Iris pigment epithelial cell (primary cell): ENCODE measurements around the gene PDLIM7.
"Not testable (repeated sequence)": the region's sequence is repeated elsewhere in the genome, so short reads cannot be mapped to it uniquely, and the experiment has no call there.

ENCODE experiments used
- DNase-seq: peaks from one replicate; pipeline ENCODE4 v3.0.0-alpha.2; 2011; ENCODE audit warnings: low read depth

PDLIM7 gene

GRCh38 chr5:177497292-177498012 lies at the start of gene PDLIM7:
TSS of gene PDLIM7 (minus strand) at chr5:177497604. CDS start at chr5:177496512, 1,092 bp downstream.
- peak; percentile 98 for DNase-seq

DNA sequence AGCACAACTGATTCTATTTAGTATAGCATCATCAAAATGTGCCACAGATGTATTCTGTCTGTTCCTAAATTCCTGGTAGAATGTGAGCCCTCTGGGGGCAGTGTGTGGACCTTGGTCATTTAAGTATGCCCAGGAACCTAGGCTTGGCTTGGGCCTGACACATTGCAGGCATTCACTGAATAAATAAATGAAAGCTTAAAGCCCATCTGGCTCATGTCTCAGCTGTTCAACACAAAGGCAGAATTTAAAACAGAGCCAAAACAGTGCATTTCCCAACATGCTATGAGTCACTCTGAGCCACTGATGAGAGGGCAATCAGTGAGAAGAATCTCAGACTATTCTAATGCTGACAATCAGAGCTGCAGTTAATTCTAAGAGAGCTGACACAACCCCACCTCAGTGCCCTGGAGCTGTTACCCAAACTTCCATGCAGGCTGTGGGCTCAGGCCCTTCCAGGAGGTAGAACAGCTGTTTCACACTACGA lies 48.9 kb upstream of the PDLIM7 start:
- DNase-seq, result peak; percentile 98

- peak; percentile 89 for DNase-seq
Observed at GRCh38 chr5:177545487-177546257, 48.3 kb upstream of the PDLIM7 start.

GRCh38 chr5:177542816-177543465 lies 45.5 kb upstream of the PDLIM7 start:
- DNase-seq, result no peak

GRCh38 chr5:177540438-177540837 lies 43.0 kb upstream of the PDLIM7 start:
- peak; percentile 30 for DNase-seq

DNA sequence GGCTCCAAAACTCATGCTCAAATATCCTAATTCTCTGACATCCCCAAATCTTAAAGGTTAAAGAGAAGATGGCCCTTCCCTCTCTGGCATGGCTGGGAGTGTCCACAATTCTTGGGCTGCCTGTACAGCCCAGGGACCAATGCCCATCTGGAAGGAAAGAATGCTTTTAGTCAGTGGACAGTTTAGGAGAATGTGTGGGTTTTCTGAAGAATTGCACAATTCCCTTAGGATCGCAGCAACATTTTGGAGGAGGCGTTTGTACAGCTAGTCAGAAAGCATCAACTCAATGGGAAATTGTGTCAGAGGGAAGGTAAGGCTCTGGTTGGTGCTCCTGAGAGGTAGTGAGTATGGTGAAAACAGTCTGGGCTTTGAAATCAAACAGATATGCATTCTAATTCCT lies 42.0 kb upstream of the PDLIM7 start:
- peak; percentile 65 for DNase-seq

DNA sequence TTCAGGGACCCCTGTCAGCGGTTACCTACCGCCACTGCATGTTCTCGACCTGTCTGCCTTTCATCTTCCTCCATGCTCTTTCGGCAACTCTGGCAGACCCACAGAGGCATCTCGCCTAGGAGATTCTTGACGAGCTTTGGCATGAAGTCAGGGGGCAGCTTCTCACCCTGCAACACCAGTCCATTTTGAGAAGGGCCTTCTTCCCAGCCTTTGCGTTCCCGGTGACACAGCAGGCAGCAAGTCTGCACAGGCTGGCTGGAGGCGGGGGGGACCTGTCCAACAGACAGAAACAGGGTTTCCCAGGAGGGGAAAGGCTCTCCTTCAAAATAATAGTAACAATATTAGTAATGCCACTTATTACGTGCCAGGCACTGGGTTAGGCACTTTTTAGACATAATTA lies 41.5 kb upstream of the PDLIM7 start:
- DNase-seq, result no peak

GRCh38 chr5:177537389-177538361 lies 40.3 kb upstream of the PDLIM7 start:
- DNase-seq, result peak; percentile 69

DNA sequence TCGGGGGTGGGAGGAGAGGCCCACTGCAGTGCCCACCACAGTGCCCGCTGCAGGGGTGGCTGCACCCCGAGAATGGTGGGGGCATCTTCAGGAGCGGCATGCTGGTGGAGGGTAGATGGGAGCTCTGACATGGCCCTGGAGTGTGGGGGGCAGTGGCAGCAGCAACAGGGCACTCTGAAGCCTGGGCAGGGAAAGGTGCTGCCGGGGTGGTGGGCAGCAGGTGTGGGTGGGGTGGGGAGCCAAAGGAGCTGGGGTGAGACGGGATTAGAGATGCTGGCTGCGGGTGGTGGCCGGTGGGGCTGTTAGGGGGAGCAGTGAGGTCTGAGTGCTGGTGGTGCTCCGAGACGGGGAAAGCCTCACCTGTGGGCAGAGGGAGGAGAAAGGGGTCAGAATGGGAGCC lies 39.0 kb upstream of the PDLIM7 start:
- no peak for DNase-seq

GRCh38 chr5:177535125-177535524 lies 37.7 kb upstream of the PDLIM7 start:
- DNase-seq, result no peak

DNA sequence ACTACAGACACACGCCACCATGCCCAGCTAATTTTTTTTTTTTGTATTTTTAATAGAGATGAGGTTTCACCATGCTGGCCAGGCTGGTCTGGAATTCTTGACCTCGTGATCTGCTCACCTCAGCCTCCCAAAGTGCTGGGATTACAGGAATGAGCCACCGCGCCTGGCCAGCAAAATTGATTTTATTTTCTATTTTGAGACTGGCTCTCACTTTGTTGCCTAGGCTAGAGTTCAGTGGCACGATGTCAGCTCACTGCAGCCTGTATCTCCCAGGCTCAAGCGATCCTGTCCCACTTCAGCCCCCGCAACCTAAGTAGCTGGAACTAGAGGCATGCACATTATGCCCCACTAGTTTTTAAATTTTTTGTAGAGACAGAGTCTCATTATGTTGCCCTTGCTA lies 37.0 kb upstream of the PDLIM7 start:
- DNase-seq, result not testable (repeated sequence)

GRCh38 chr5:177531209-177531940 lies 34.0 kb upstream of the PDLIM7 start:
- DNase-seq, result no peak

- DNase-seq, result no peak
Observed at GRCh38 chr5:177530638-177531037, 33.2 kb upstream of the PDLIM7 start.

DNA sequence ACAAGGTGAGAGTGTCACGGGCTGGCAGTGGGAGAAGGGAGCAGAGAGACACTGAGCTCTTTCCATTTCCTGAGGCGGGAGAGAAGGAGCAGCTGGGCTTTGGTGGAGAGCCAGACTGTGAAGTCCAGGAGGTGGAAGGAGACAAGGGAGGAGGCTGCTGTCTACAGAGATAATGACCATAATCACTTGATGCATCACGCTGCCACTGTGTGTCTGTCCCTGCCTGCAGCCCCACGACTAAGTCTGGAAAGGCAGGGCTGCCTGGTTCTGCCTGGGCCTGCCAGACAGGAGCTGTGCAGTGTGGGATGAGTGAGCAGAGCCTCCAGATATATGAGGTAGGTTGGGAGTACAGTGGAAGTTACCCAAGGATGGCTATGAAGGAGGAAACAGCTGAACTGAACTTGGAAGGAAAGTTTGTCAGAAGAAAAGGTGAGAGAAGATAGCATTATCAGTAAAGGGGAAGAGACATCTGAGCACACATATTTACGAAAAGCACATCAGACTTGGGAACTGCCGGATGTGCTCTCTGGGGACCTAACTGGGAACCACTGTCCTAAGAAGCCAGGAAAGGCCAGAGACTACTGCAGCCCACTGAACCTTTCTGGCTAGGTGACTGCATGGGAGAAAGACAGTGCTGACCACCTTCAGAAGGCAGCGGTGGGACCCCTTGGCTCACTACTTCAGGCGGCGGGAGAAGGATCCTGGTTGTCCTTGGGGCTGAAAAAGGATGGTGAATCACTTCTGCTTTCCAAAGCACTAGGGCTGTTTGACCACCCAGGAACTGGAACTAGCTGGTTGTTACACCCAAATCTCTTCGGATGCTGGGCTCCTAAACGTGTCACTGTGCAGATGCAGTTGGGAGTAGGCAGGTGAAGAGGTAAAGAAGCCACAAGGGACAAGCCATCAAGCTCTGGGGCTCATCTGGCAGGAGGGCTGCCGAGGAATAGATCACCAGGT lies 32.1 kb upstream of the PDLIM7 start:
- DNase-seq, result no peak

GRCh38 chr5:177528631-177529030 lies 31.2 kb upstream of the PDLIM7 start:
- no peak for DNase-seq

GRCh38 chr5:177527595-177527994 lies 30.2 kb upstream of the PDLIM7 start:
- no peak for DNase-seq

- DNase-seq, result no peak
Observed at GRCh38 chr5:177526791-177527190, 29.4 kb upstream of the PDLIM7 start.

GRCh38 chr5:177526191-177526590 lies 28.8 kb upstream of the PDLIM7 start:
- DNase-seq, result no peak

DNA sequence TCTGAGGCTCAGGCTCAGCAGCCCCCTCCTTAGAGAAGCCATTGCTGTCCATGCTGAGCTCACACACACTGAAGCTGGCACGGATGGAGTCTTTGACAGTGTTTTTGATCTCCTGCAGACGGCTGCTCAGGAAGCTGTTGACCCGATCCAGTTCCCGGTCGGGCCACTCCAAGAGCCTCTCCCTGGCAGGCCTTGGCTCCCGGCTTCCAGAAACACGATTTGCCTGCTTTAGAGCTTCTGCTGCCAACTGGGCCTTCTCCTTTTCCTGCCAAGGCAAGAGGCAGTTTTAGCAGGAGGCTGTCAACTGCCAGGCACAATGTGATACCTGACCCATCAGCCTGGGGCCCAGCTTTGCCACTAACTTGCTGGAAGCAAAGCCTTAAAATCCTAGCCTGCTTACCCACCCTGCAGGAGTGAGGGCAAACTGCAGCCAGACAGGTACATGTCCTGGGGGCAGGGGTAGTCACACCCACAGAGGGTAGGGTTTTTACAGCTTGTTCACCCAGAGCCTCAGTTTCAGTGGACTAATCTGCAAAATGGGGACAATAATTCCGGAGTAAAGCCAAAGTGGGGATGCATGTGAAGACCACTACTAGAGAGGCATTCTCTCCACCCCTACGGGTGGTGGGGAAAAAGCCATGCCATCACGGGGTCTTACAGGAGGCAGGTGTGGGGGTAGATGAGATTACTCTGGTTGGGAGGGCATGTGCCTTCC lies 27.7 kb upstream of the PDLIM7 start:
- no peak for DNase-seq
